PFSK-1 (cell line): ENCODE results near the gene SLC12A9.

Experiments used
- FOXP2 ChIP-seq: optimal IDR thresholded peaks from 2 replicates; pipeline ENCODE3; 2011; ENCODE audit warnings: borderline replicate concordance, control low read depth, inconsistent platforms; ENCODE audit not compliant: insufficient read depth; ENCODE audit errors: extremely low read length, extremely low read depth
- POLR2AphosphoS5 ChIP-seq: IDR thresholded peaks from 2 replicates; pipeline ENCODE4 v1.6.1; 2012; ENCODE audit warnings: low read depth, mild to moderate bottlenecking, control low read depth, low read length, moderate library complexity
- REST ChIP-seq, 2 experiments: IDR thresholded peaks; 2 replicates each; pipeline versions ENCODE4 v1.6.1 to v1.8.0; 2011 to 2012; ENCODE audit warnings: low read depth in 2 of 2, low read length in 2 of 2, control low read depth in 1 of 2, inconsistent platforms in 1 of 2, mild to moderate bottlenecking in 1 of 2, moderate library complexity in 1 of 2; ENCODE audit not compliant: insufficient read depth in 1 of 2
- SIN3A ChIP-seq: IDR thresholded peaks from 2 replicates; pipeline ENCODE4 v1.6.1; 2012; ENCODE audit warnings: mild to moderate bottlenecking, low read length, moderate library complexity, borderline replicate concordance; ENCODE audit not compliant: insufficient read depth
- TAF1 ChIP-seq: IDR thresholded peaks from 2 replicates; pipeline ENCODE4 v1.6.1; 2012; ENCODE audit warnings: low read length, control low read depth, borderline replicate concordance; ENCODE audit not compliant: insufficient read depth

Gene SLC12A9

GRCh38 chr7:100894860-100895700 lies 42.6 kb downstream of the SLC12A9 start:
- TF ChIP-seq TAF1 = no peak
- no peak for TF ChIP-seq FOXP2
- no peak for TF ChIP-seq SIN3A
- TF ChIP-seq POLR2AphosphoS5 = no peak
- TF ChIP-seq REST (IDR thresholded peaks at IDR 0.05; ENCODE audit: insufficient read depth in 1 of 2, low read depth in 2 of 2, low read length in 2 of 2) = 0 out of 4 replicates have a peak, but pooled peaks of 1 of the 2 experiments have one; percentile 15

GRCh38 chr7:100895701-100895955 lies 43.1 kb downstream of the SLC12A9 start, which contains the start of gene ACHE:
Gene ACHE (minus strand): TSS chr7:100895888. CDS start chr7:100894232, 1,656 bp downstream.
- no peak for TF ChIP-seq SIN3A
- no peak for TF ChIP-seq FOXP2

- TF ChIP-seq REST (IDR thresholded peaks at IDR 0.05; ENCODE audit: insufficient read depth in 1 of 2, low read depth in 2 of 2, low read length in 2 of 2) (no peak), TAF1 (no peak), POLR2AphosphoS5 (no peak), FOXP2 (no peak), SIN3A (no peak)
These were observed 43.6 kb downstream of the SLC12A9 start for GRCh38 chr7:100895956-100896731.

- TF ChIP-seq SIN3A = no peak
- TF ChIP-seq REST (IDR thresholded peaks at IDR 0.05; ENCODE audit: insufficient read depth in 1 of 2, low read depth in 2 of 2, low read length in 2 of 2) = no peak
- TF ChIP-seq TAF1 = no peak
These were observed 44.5 kb downstream of the SLC12A9 start for GRCh38 chr7:100896732-100897608.

- TF ChIP-seq POLR2AphosphoS5 (no peak), SIN3A (no peak), REST (IDR thresholded peaks at IDR 0.05; ENCODE audit: insufficient read depth in 1 of 2, low read depth in 2 of 2, low read length in 2 of 2) (no peak)
These were observed 45.4 kb downstream of the SLC12A9 start for GRCh38 chr7:100897772-100898454.
